Measurements from ENCODE around the gene MDP1.

Gene MDP1

DNA sequence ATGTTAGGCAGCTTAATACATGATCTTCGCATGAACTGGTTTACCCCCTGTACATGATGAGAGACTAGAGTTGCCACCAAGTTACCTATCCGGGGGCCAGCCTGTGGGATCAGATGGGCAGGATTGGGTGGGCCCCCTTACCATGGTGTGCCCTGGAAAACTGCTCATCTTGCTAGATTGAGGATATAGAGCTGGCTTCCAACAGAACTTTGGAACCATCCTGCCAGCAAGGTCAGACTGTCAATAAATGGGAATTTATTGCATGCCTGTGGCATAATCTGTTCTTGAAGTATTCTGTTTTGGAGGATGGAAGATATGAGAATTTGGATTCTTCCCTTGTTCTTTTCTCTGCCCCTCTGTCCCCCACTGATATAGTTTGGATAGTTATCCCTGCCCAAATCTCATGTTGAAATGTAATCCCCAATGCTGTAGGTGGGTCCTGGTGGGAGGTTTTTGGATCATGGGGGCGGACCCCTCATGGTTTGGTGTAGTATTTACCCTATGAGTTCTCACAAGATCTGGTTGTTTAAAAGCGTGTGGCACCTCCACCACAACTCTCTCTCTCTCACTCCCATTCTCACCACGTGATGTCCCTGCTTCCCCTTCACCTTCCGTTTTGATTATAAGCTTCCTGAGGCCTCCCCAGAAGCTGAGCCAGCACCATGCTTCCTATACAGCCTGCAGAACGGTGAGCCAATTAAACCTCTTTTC lies 16.9 kb downstream of the MDP1 start:
- DNase-seq (ENCODE audit: low read depth in 2 of 2) = no peak

- no peak for DNase-seq (ENCODE audit: low read depth in 2 of 2)
These were observed 18.8 kb downstream of the MDP1 start for GRCh38 chr14:24197056-24197450.

DNA sequence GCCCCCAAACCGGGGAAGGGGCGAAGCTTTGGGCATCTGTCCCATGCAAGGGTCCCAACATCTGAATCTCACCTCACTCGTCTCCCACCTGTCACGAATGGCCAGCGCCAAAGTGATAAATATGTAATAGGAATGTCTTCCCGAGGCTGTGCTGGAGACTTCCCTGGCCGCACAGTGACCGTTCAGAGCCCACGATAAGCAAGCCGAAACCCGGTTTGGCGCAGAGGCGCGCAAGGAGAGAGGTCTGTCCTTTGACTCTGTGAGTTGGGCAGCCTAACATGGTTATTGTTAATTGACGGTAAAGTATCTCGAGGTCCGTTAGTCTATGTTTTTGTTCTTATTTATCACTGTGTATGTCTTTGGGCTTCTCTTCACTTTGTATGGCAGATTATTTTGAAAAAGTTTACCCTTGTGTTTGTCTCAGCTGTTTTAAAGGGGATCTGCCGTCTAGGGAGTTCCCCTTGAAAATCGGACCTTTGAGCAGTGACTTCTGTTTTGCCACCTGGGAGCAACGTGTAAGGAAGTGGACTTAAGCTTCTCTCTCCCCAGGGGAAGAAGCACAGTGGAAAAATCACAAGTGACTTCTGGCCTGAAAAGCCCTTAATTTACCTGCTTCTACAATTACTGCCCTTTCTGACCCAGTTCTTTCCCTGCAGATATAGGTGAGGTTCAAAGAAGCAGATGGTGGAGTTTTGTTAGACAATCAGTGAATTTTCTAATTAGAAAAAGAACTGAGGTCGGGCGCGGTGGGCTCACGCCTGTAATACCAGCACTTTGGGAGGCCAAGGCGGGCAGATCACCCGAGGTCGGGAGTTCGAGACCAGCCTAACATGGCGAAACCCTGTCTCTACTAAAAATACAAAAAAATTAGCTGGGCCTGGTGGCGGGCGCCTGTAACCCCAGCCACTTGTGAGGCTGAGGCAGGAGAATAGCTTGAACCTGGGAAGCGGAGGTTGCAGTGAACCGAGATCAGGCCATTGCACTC lies 19.5 kb downstream of the MDP1 start:
- DNase-seq (ENCODE audit: low read depth in 2 of 2) = no peak

DNA sequence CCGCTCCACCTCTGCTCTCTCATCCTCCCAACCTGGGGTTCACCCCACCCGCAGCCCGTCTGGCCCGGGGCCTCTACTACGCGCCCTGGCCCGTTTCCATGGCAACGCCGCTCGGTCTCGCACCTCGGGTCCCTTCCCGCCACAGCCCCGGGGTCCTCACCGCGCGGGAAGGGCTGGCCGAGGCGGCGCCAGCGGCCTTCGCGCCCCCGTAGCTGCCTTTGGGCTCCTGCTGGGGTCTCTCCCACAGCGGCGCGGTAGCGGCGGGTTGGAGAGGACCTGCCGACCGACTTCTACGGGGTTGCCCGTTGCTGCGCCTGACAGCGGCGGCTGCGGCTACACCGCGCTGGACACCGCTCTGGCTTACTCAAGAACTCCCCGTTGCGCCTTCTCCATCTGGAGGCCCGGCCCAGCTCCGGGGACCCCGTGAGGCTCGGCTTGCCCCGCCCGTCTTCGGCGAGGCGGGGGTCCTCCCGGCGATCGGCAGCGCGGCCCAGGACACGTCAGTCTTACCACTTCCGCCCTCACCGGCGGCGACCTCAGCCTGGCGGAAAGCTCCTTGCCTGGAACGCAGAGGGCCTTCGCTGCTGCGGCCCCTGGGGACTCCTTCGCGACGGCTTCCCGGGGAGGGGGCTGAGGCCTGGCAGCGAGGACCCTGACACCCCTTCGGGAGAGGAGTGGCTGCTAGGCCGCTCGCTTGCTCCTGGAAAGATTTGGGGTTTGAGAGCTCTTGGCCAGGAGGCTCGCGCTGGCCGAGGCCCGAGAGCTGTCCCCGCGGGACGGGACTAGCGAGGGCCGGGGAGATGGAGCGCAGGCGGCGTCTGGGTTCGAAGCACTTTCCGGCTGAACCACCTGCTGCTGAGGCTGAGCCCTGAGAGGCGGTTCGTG lies 20.4 kb downstream of the MDP1 start, which contains the start of gene TM9SF1:
Gene TM9SF1, minus strand, starts transcription at position 256 of the 885 bp plus-strand sequence. CDS start 422 bp downstream, outside the sequence.
- peak; percentile 75 to 82 for DNase-seq (ENCODE audit: low read depth in 2 of 2)

- no peak for DNase-seq (ENCODE audit: low read depth in 2 of 2)
These were observed 21.0 kb downstream of the MDP1 start for GRCh38 chr14:24194873-24195185.

- DNase-seq (ENCODE audit: low read depth in 2 of 2) = no peak
These were observed 21.5 kb downstream of the MDP1 start for GRCh38 chr14:24194186-24194872.

- no peak for DNase-seq (ENCODE audit: low read depth in 2 of 2)
These were observed 22.9 kb downstream of the MDP1 start for GRCh38 chr14:24192933-24193332.

- no peak for DNase-seq (ENCODE audit: low read depth in 2 of 2)
These were observed 25.4 kb downstream of the MDP1 start for GRCh38 chr14:24190416-24190815.

DNA sequence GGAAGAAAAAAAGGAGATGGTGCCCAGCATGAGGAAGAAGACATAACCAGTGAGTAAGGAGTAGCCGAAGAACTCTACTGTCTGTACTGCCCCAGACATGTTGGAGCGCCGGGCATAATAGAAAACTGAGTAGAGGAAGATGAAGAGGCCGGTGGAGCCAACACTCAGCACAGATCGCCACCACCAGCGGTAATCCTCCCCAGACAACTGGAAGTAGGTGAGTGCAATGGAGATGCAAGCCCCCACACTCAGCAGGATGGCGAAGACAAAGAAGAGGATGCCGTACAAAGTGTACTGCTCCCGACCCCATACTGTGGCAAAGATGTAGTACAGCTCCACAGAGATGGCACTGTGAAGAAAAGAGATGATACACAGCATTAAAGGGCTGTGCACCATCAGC lies 26.4 kb downstream of the MDP1 start:
- DNase-seq (ENCODE audit: low read depth in 2 of 2) = no peak

- DNase-seq (ENCODE audit: low read depth in 2 of 2) = no peak
These were observed 26.8 kb downstream of the MDP1 start for GRCh38 chr14:24189059-24189375.

- DNase-seq (ENCODE audit: low read depth in 2 of 2) = peak; percentile 89 to 95
These were observed 27.4 kb downstream of the MDP1 start, which contains the start of gene IPO4 for GRCh38 chr14:24188251-24189058. Gene IPO4, minus strand, starts transcription at chr14:24188816. Its CDS starts 29 bp downstream, at chr14:24188787.

- no peak for DNase-seq (ENCODE audit: low read depth in 2 of 2)
These were observed 28.3 kb downstream of the MDP1 start for GRCh38 chr14:24187539-24187915.

- DNase-seq (ENCODE audit: low read depth in 2 of 2) = no peak
These were observed 28.9 kb downstream of the MDP1 start for GRCh38 chr14:24186831-24187538.

DNA sequence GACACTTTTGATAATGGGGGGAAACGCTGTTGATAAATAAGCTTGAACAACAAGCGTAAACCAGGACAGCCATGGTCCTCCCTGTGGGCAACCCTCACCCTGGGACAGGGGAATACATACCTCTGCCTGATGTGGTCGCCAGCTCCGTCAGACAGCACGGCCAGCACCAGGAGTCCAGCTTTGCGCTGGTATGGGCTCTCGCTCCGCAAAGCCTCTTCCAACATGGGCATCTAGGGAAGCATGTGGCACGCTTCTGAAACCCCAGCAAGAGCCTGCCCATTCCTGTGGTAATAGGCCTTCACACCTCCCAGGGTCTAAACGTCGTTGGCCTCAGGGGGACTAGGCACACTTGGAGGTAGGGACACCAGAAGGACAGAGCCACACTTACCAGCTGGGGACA lies 30.1 kb downstream of the MDP1 start:
- DNase-seq (ENCODE audit: low read depth in 2 of 2) = no peak

DNA sequence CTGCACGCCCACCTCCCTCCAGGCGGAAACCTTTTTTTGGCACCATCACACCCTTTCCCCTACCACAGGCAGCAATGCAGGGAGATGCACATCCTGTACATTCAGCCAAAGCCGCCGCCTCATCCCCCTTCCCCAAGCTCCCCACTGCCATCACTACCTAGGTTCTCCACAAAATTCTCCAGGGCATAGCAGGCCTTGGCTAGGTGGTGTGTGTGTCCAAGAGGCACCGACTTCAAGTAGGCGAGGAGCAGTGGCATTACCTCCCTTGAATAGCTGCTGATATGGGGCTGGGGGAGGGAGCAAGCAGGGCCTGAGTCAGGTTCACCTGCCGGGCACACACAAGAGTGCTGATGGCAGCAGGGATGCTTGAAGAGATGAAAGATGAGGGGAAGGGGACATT lies 30.8 kb downstream of the MDP1 start:
- DNase-seq (ENCODE audit: low read depth in 2 of 2) = no peak

- DNase-seq (ENCODE audit: low read depth in 2 of 2) = no peak
These were observed 31.5 kb downstream of the MDP1 start for GRCh38 chr14:24184104-24184970.

DNA sequence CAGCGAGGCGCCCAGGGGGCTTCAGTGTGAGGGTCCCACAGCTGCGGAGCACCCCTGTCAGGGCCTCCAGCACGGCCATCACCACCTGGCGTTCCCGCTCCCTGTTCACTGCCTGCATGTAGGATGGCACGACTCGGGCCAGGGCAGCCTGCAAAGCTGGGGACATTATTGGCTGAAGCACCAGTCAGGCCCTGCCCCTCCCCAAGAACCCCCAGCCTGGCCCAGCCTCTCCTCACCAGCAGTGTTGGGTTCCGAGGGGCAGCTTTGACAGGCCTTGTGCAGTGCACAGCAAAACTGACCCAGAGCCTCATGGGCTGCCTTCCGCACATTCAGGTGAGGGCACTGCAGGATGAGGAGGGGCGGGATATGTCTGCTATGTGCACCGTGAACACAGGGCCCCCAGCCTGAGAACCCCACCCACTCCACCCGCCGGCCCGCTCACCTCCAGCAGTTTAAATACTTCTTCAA lies 32.8 kb downstream of the MDP1 start:
- no peak for DNase-seq (ENCODE audit: low read depth in 2 of 2)

DNA sequence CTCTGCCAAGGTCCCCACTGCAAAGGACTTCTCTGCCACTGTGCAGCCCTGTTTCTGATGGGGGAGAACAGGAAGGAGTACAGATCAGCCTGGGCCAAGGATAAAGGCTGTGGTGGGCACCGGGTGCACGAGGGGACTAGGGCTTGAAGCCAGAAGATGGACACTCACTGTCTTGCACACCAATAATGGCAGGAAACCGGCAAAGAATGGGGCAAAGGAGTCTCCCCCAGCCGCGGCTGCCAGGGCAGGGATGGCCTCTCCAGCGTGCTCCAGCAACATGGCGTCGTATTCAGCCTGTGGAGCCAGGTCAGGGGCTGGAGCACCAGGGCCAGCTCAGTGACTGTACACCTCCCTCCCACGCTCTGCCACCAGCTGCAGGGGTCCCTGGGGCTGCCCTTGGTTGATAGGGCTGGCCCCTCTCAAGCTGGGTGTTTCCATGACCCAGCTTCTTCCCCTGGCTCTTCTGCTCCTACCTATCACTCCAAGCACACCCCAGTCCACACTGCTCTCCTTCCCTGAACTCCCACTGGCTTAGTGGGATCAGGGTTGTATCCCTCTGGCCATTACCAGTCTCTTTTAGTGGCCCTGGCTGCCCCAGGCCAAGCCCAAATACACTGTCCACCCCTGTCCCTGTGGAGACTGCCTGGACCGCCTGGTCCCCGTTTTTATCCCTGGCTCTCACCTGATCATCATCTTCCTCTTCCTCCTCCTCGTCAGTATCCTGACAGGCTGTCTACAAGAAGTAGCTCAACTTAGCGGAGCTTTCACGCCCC lies 33.6 kb downstream of the MDP1 start:
- DNase-seq (ENCODE audit: low read depth in 2 of 2) = no peak

Data from stimulated activated CD4-positive, alpha-beta T cell treated with anti-CD3 and anti-CD28 coated beads, Interleukin-4, amount 100 ng/mL, for 48 hours (primary cell).